Esophagus squamous epithelium (tissue), 4 donors: ENCODE data around the gene NT5DC4.

ENCODE experiments used
- CTCF ChIP-seq, 6 experiments: fragments of 450-650 bp in 4 of 6; fragments of 200-600 bp in 2 of 6; sonication (generic) in 2 of 6; IDR thresholded peaks; one replicate each; pipeline ENCODE4 v1.5.1; 2016 to 2019; ENCODE audit warnings: antibody characterized with exemption in 6 of 6, mild to moderate bottlenecking in 4 of 6, moderate library complexity in 4 of 6
- POLR2A ChIP-seq, 4 donors: fragments of 450-650 bp; IDR thresholded peaks; one replicate each; pipeline ENCODE4 v1.6.1; 2017; ENCODE audit warnings: antibody characterized with exemption in 4 of 4, mild to moderate bottlenecking in 4 of 4, moderate library complexity in 3 of 4

DNA sequence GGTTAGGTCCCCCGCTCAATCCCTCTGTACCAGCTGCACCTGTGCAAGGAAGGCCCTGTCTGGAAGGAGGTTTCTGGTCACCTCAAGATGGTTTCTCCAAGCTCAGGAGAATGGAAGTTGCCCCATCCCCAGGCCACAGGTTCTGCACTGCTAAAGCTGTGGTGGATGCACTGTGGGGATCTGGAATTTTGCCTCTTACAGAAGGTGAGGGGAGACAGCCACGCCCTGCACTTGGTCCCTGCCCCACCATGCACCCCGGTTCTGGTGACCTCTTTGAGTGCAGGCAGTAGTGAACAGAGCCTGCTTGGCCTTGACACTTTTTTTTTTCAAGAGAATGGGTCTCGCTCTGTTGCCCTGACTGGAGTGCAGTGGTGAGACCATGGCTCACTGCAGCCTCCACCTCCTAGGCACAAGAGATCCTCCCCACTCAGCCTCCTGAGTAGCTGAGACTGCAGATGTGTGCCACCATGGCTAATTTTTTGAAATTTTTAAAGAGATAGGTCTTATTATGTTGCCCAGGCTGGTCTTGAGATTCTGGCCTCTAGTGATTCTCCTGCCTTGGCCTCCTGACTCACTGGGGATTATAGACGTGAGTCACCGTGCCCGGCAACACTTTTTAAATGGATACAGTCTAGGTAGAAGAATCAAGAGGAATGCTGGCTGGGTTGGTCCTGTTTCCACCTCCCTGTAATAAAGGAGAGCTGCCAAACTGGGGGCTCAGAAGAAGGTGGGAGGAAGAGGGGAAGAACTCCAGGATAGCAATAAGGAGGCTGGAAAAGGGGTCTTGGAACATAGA is 5.8 kb upstream of the NT5DC4 start:
- TF ChIP-seq POLR2A (IDR thresholded peaks at IDR 0.05) (no peak), CTCF (IDR thresholded peaks at IDR 0.05) (no peak)
